Fibroblast of skin of scalp (primary cell): ENCODE results near the gene ZNF221.

Experiments
- DNase-seq: peaks from one replicate; pipeline ENCODE4 v3.0.0-alpha.2; 2013

ZNF221 gene

DNA sequence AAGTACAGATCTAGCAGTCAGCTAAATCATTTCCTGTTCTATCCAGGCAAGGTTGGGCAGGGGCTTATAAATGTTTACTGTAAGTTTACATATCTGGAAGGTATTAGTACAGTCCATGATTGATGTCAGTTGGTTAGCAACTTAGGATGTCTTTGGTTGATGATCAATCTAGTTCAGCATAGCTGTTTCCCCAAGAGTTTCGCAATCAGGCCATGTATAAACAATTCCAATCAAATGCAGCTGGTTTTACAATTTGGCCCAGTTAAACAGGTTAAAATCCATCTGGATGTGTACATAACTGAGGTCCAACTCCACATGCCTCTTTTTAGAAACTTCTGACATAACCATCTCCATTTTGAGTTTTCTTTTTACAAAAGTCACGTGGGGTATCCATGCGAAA lies 6.9 kb downstream of the ZNF221 start:
- peak; percentile 47 for DNase-seq

DNA sequence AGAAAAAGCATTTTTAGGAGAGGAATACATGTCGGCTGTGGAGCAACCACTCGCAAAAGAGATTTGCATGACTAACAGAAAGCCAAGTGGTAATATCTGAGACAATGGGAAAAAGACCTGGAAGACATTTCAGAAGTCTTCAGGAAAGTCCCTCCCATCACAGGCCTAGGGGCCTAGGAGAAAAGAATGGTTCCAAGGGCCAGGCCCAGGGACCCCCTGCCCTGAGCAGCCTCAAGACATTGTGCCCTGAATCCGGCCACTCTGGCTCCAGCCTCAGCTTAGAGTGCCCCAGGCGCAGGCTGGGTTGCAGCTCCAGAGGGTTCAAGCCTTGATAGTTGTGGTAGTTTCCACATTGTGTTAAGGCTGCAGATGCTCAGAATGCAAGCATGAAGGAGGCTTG lies 9.4 kb downstream of the ZNF221 start:
- DNase-seq: no peak

DNA sequence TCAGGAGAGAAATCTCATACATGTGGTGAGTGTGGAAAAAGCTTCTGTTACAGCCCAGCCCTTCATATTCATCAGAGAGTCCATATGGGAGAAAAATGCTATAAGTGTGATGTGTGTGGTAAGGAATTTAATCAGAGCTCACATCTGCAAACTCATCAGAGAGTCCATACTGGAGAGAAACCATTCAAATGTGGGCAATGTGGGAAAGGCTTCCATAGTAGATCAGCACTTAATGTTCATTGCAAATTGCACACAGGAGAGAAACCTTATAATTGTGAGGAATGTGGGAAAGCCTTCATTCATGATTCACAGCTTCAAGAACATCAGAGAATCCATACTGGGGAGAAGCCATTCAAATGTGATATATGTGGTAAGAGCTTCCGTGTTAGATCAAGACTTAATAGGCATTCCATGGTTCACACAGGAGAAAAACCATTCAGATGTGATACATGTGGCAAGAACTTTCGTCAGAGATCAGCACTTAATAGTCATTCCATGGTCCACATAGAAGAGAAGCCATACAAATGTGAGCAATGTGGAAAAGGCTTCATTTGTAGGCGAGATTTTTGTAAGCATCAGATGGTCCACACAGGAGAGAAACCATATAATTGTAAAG lies 15.2 kb downstream of the ZNF221 start:
- DNase-seq: peak; percentile 4

DNA sequence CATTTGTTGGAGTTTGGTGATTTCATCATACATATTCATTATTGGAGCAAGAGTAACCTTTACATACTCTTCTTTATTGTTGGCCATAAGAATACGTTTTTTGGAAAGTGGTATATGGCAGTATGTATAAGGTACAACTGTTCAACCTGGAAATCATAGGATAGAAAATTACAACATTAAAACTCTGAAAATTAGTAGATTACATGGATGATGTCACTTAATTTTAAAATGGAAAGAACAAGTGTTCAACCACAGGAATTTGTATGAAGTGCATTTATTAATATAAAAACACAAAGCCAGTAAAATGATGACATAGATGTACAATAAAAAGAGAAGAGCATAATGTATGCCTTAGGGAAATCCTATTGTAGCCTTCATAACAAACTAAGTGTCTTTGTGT lies 25.7 kb downstream of the ZNF221 start:
- DNase-seq: no peak

DNA sequence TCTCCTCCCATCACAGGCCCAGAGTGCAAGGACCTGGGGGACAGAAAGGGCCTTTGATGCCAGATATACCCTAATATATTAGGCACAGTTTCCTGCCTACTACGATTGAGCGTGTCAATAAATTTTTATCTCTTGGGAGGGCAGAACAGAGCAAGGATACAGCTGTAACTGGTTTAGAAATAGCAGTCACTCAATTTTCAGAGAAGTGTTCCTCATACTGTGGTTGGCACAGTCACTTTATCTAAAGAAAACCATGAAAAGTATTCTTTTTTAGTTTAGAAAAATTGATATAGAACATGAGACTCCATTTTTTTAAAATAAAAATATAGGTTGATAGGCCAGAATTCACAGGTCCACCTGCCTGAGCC lies 32.5 kb downstream of the ZNF221 start:
- no peak for DNase-seq

DNA sequence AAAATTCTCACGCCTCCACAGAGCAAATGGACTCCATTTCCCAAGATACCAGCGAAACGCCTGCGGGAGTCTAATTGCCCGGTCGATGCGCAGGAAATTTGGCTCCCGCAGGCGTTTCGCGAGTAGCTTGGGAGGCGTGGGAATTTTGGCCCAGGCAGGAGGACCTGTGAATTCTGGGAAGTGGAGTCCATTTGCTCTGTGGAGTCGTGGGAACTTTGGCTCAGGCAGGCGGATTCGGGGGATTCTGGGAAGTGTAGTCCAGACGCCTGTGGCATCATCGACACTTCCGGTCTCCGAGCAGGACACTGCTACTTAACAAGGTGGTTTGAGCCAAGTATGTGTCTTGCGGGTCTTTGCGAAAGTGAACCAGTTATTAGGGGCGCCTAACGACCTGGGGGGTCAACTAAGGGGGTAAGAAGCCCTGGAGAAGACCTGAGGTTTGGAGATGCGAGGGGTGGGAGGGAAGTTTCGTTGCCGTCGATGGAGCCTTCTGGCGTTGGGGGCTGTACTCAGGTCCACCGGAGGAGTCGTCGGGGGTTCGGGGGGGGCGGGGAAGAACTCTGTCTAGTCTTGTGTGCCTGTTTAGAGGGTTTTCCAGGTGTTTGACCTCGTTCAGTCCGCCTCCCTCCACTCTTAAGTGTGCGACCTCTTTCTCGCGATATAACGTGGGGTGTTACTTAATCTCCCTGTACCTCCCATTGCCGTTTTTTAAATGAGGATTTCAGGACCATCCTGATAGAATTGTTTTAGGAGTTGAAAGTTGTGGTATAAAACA lies 33.1 kb downstream of the ZNF221 start, which contains the start of gene ZNF155:
Gene ZNF155 (plus strand): TSS at position 277 of the 775 bp plus-strand sequence. CDS start 4,356 bp downstream, outside the sequence.
- peak; percentile 99 for DNase-seq

DNA sequence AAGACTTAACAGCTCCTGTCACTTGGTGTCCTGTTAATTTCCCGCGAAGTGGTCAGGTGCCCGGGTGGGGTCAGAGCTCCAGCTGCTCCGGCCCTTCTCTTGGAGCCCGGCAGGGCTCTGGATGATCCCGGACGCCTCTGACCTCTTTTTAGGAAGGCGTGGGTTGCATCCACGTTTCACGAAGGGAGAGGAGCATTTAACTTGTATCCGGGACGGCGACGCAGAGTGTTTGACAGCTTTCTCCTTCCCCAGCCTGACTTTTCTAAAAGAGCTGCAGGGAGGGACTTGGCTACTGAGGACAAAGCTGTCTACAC lies 33.6 kb downstream of the ZNF221 start:
- no peak for DNase-seq

DNA sequence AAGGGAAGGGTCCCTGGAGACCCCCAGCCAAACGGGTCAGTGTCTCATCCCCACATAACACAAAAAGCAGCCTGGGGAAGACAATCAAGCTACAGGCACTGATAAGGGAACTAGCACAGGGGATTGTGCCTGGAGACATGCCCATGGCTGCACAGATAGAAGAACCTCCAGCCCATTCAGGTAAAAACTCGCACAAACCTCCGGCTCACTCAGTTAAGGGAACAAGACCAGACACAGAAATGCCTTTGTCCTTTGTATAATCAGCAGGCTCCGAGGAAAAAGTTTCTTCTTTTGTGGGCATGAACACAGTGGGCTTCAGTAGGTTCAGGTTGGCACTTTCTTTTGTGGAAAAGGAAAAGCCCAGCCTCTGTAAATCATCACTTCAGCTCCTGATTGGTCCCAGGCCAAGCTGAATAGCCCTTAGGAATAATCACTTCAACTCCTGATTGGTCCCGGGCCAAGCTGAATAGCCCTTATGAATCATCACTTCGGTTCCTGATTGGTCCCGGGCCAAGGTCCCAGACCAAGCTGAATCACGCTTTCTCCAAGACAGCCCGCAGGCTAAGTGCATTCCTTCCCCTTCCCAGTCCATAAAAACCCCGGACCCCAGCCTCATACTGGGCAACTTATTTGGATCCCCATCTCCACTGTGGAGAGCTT lies 46.7 kb downstream of the ZNF221 start:
- peak; percentile 3 for DNase-seq

DNA sequence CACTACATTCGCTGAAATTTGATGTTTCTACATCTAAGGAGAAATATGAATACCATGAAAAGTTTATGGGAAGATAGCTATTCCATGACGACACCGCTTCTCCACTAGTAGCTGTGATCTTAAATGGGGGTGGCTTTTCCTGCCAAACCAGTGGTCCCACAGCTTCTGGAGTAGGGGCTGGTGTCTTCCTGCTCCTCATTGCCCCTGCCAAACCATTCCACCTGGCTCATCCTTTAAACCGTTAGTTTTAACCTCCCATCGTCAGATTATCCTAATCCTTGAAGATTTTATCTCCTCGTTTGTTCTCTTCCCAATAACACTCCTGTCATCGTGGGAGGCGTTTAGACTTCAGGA lies 51.2 kb downstream of the ZNF221 start:
- peak; percentile 14 for DNase-seq

DNA sequence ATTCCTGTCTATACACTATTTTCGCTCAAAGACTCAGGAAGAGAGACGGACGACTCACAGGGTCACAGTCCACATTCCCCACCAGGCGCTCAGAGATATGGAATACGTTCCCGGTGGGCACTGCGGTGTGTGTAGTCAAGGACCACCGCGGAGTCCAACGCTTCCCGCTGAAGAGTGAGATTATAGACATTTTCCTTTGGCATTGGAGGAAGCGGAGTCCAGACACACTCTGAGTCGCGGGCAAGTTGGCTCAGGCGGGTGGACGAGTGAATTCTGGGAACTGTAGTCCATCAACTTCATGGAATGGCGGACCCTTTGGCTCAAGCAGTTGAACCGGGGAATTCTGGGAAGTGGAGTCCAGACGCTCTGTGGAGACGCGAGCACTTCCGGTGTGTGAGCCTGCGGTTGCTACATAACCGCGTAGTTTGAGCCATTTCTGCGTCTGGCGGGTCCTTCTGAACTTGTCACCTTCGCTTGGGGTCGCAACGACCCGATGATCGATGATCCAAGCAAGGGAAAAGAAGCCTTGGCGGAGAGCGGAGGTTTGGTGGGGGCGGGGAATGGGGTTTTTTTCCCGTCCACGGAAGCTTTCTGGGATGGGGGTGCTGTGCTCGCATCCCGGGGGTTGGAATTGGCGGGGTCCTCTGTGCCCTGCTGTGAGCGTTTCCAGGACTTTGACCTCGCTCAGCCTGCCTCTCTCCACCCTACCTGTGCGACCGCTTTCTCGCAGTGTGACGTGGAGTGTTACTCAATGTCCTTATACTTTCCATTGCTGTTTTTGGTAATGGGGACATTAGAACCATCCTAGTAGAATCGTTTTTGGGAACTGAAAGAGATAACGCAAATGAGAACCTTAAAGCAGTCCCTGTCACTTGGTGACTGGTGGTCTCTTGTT lies 51.8 kb downstream of the ZNF221 start, which contains the start of gene ZNF230:
Gene ZNF230 (plus strand): TSS at position 392 of the 895 bp plus-strand sequence. CDS start 4,122 bp downstream, outside the sequence.
- DNase-seq: peak; percentile 96

DNA sequence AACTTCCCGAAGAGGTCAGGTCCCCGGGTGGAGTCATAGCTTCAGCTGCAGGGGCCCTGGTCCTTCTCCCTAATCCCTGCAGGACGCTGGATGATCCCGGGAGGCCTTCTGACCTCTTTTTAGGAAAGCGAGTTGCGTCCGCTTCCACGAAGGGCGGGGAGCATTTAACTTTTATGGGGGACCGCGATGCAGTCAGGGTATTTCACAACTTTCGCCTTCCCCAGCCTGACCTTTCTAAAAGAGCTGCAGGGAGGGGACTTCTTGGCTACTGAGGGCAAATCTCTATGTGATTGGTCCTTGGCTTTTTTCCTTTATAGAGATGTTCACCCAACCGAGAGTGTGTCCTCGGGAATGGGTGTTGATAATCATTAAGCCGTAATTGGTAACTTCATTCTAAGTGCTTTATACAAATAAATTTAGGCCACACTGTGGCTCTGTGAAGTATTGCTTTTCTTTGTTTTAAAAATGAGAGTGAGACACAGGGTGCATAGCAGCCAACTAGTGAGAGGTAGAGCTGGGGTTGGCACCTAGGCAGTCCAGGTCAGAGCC lies 52.5 kb downstream of the ZNF221 start:
- no peak for DNase-seq

DNA sequence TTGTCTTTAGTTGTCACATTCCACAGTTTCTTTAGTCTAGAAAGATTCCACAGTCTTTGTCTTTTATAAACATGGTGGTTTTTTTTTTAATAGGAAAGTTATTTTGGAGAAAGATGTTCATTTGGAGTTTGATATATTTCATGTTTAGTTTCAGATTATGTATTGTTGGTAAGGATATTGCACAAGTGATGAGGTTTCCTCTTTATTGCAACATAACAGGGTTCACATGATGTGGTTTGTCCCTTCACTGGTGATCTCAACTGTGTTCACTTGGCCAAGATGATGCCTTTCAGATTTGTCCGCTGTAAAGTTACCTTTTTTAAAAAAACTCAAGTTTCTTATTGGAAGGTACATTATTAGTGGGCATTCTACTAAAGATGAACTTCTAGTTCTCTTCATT lies 54.9 kb downstream of the ZNF221 start:
- no peak for DNase-seq

DNA sequence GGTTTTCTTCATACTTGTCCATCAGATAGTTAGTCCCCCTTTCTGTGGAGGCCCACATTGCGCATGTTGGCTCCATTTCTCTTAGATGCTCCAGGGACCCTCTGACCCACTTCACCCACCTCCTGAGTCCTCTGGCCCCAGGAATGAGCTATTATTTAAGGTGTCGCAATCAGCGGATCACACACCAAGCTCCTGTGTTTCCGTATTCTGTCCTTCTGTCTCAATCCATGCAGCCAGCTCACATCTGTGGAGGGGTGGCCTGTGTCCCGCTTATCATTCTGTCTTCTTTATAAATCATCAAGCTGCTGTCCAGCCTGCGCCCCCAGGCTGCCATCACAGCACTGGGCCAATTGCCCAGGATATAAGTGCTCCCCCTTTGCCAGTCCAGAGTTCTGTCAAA lies 56.4 kb downstream of the ZNF221 start:
- DNase-seq: no peak

DNA sequence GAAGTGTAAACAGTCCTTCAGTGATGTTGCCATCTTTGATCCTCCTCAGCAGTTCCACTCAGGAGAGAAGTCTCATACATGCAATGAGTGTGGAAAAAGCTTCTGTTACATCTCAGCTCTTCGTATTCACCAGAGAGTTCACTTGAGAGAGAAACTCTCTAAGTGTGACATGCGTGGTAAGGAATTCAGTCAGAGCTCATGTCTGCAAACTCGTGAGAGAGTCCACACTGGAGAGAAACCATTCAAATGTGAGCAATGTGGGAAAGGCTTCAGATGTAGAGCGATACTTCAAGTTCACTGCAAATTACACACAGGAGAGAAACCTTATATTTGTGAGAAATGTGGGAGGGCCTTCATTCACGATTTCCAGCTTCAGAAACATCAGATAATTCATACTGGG lies 59.4 kb downstream of the ZNF221 start:
- no peak for DNase-seq
